WERI-Rb-1 (cell line): Measurements from ENCODE around the gene SRPK2.
A peak's percentile ranks its signal among the peaks of the same experiment; 100 is the strongest.

Experiments
- DNase-seq: peaks from one replicate; pipeline ENCODE4 v3.0.0-alpha.2; 2020
- H3K27ac ChIP-seq: fragments of 250-450 bp; sonication (Bioruptor Pico); 2 replicates; pipeline ENCODE4 v1.5.1; 2020; ENCODE audit warnings: mild to moderate bottlenecking, moderate library complexity
- H3K27me3 ChIP-seq: fragments of 250-450 bp; sonication (Bioruptor Pico); 2 replicates; pipeline ENCODE4 v1.5.1; 2021; ENCODE audit warnings: mild to moderate bottlenecking, low read depth, moderate library complexity; ENCODE audit not compliant: insufficient read depth, severe bottlenecking
- H3K36me3 ChIP-seq: fragments of 250-450 bp; sonication (Bioruptor Pico); 2 replicates; pipeline ENCODE4 v1.5.1; 2020; ENCODE audit warnings: mild to moderate bottlenecking, moderate library complexity
- H3K4me3 ChIP-seq: 2 replicates; pipeline ENCODE4 v1.5.1; 2011; ENCODE audit warnings: low read depth, mild to moderate bottlenecking, control low read depth, low read length
- H3K9me3 ChIP-seq: fragments of 250-450 bp; sonication (Bioruptor Pico); 2 replicates; pipeline ENCODE4 v1.5.1; 2021; ENCODE audit warnings: mild to moderate bottlenecking, moderate library complexity; ENCODE audit not compliant: severe bottlenecking
- TF ChIP-seq, protein P1 (sequence below): IDR thresholded peaks from 2 replicates; pipeline ENCODE4 v1.5.1; 2011; ENCODE audit warnings: low read depth, mild to moderate bottlenecking, control low read depth, inconsistent platforms, low read length

Gene SRPK2

DNA sequence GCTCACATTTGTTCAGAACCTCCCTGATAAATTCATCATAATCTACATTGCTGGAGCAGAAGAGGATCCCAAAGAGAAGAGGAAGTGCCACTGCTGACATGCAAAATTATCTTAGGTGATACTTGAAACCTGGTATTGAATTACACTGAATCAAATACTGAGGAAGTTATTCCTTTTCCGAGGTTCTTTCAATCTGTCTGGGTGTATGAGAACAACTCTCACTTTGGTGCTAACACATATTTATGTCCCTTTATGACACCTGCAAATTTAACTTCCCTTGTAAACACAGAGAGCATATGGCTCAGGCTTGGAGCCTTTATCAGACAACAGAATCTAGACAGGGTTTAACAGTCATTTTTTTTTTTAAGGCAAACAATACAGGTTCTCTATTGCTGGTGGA, 131.4 kb downstream of the SRPK2 start:
- H3K27ac ChIP-seq: no peak overlapping the region
- no peak overlapping the region for H3K4me3 ChIP-seq
- no peaks in the 10 kb centered on the region for H3K27me3 ChIP-seq
- TF ChIP-seq, protein P1, sequence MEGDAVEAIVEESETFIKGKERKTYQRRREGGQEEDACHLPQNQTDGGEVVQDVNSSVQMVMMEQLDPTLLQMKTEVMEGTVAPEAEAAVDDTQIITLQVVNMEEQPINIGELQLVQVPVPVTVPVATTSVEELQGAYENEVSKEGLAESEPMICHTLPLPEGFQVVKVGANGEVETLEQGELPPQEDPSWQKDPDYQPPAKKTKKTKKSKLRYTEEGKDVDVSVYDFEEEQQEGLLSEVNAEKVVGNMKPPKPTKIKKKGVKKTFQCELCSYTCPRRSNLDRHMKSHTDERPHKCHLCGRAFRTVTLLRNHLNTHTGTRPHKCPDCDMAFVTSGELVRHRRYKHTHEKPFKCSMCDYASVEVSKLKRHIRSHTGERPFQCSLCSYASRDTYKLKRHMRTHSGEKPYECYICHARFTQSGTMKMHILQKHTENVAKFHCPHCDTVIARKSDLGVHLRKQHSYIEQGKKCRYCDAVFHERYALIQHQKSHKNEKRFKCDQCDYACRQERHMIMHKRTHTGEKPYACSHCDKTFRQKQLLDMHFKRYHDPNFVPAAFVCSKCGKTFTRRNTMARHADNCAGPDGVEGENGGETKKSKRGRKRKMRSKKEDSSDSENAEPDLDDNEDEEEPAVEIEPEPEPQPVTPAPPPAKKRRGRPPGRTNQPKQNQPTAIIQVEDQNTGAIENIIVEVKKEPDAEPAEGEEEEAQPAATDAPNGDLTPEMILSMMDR: no peak
- H3K36me3 ChIP-seq: no peaks in the 10 kb centered on the region
- H3K9me3 ChIP-seq: peaks cover 6% of the 10 kb centered on the region
- no peak for DNase-seq

DNA sequence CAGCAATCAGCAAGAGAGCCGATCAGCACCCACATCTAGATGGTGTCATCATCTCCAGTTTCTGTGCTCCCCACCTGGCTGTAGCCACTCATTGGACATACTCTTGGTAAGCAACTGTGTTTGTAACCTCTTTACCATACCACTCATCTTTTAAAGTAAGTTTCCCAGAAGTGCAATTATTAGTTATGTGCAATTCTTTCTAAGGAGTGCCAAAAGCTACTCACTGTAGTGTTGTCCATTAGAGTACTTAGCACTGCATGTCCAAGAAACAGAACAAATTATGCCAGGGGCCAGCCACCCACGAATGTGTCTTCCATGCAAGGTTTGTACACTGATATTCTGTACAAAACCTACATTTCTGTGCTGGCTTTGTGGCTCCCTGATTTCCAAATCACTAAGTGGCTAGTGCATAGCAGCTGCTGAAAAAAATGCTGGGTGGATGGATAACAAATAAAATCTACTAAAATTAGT, 131.9 kb downstream of the SRPK2 start:
- Histone ChIP-seq H3K27ac (no peak overlapping the region), H3K9me3 (peaks cover 6% of the 10 kb centered on the region), H3K36me3 (no peaks in the 10 kb centered on the region), H3K27me3 (no peaks in the 10 kb centered on the region), H3K4me3 (no peak overlapping the region)
- TF ChIP-seq, protein P1: no peak
- DNase-seq: no peak

DNA sequence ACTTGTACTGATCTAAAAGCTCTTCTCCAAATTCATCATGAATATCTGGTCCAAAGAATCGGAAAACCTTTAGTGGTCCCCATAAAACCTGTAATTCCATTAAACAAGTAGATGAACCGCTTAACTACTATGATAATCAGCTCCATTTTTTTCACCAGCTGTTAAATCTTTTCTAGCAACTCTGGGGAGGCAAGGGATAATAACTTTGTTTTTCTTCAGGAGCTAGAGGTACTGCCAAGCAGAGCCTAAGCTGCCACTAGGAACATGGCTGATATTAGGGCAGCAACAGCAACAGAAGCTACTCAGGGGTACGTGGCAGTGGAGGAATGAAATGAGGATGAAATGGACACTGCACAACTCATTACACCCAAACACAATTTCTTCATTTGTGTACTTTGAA, 138.0 kb downstream of the SRPK2 start:
- TF ChIP-seq, protein P1: no peak
- no peak overlapping the region for H3K27ac ChIP-seq
- no peaks in the 10 kb centered on the region for H3K36me3 ChIP-seq
- H3K27me3 ChIP-seq: no peaks in the 10 kb centered on the region
- H3K9me3 ChIP-seq: no peaks in the 10 kb centered on the region
- H3K4me3 ChIP-seq: no peak overlapping the region
- DNase-seq: no peak

DNA sequence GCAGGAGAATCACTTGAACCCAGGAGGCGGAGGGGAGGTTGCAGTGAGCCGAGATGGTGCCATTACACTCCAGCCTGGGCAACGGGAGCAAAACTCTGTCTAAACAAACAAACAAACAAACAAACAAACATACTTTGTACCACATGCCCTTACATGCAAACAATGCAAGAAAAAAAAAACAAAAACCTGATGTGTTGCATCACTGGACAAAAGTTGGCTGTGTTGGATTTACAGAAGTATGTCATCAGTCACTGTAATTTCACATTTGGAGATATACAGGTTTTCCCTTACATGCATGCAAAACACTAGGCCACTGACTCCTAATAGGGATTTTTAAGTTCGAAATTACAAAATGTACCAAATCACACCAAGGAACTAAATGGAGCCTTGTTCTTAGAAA, 138.5 kb downstream of the SRPK2 start:
- no peak for DNase-seq
- Histone ChIP-seq H3K4me3 (no peak overlapping the region), H3K27me3 (no peaks in the 10 kb centered on the region), H3K36me3 (no peaks in the 10 kb centered on the region), H3K27ac (no peak overlapping the region), H3K9me3 (no peaks in the 10 kb centered on the region)
- TF ChIP-seq, protein P1: no peak

DNA sequence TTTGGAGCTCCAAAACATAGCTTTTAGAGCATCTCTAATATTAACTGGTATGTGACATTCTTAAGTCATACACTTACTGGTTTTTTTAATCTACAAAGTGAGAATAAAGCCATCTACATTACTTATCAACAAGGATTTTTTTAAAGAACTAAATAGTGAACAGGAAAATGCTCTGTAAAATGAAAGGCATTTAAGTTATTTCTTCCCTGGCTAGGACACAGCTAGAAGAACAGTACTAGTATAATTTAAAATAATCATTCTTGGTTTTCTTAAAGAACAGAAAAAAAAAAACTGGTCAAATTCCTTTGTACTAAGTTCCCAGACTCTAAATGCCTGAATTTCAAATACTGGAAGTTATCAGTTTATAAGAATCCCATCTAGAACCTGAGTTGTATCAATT, 139.5 kb downstream of the SRPK2 start:
- Histone ChIP-seq H3K4me3 (no peak overlapping the region), H3K9me3 (no peaks in the 10 kb centered on the region), H3K27me3 (no peaks in the 10 kb centered on the region), H3K36me3 (no peaks in the 10 kb centered on the region), H3K27ac (no peak overlapping the region)
- TF ChIP-seq, protein P1: no peak
- DNase-seq: no peak

DNA sequence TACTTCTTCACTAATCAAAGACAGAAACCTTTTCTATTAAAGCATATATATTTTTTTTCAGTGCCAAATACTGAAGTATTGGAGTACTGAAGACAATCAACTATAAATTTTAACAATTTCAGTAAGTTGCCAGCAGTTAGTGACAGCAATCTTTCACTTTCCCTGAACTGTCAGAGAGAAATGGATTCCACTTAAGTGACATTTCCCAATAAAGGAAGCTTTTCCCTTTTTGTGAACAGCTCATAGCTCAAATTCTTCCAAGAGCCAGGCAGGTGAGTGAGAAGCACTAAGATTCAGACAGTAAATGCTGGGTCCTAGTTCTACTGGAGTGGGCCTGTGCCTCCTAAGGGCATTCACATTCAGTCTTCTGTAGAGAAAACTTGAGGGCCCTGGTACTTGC, 142.0 kb downstream of the SRPK2 start:
- H3K4me3 ChIP-seq: no peak overlapping the region
- H3K27me3 ChIP-seq: no peaks in the 10 kb centered on the region
- no peak for DNase-seq
- TF ChIP-seq, protein P1: no peak
- no peaks in the 10 kb centered on the region for H3K9me3 ChIP-seq
- peak overlapping the region; percentile 56 for H3K27ac ChIP-seq
- H3K36me3 ChIP-seq: no peaks in the 10 kb centered on the region
